IMR-90 (cell line): ENCODE results near the gene TDRD12. TPM values are rescaled to one million over a fixed set of nuclear protein-coding genes. Genes with fewer than 3 reads are reported as not detected.

ENCODE experiments used
- ATAC-seq: fragments of 200-7000 bp; cut with Tn5 transposase; 2 replicates; pipeline ENCODE4 v1.9.1; 2020; ENCODE audit warnings: low read depth, mild to moderate bottlenecking, moderate library complexity
- BruUV-seq: library from RNA; stranded (reverse); fragments of 400-500 nt; replicated peaks from 2 replicates; lab custom pipeline; 2021; lab: Mats Ljungman, UMichigan
- CTCF ChIA-PET: fragments of 300-600 bp; formaldehyde crosslinking; extraction: SDS; loops from one replicate; lab custom pipeline; 2021; ENCODE audit warnings: antibody characterized with exemption; lab: Yijun Ruan, JAX
- POLR2A ChIA-PET: fragments of 300-600 bp; sonication (Branson Sonifier 250); formaldehyde crosslinking; loops from one replicate; lab custom pipeline; 2022; ENCODE audit warnings: antibody characterized with exemption; ENCODE audit not compliant: unreplicated experiment; lab: Charles Lee
- DNase-seq: peaks from one replicate; pipeline ENCODE4 v3.0.0; 2013
- H2AFZ ChIP-seq: replicated peaks from 2 replicates; pipeline ENCODE3; 2013; ENCODE audit warnings: low read length, mild to moderate bottlenecking; ENCODE audit not compliant: poor library complexity
- H2AK5ac ChIP-seq: 2 replicates; pipeline ENCODE4 v1.6.1; 2013; ENCODE audit warnings: low read depth, low read length, inconsistent platforms
- H2AK9ac ChIP-seq: replicated peaks from 2 replicates; pipeline ENCODE3; 2013; ENCODE audit warnings: mild to moderate bottlenecking, low read depth, low read length, moderate library complexity; ENCODE audit not compliant: poor library complexity
- H2BK120ac ChIP-seq: 2 replicates; pipeline ENCODE4 v1.6.1; 2013; ENCODE audit warnings: low read depth, low read length, inconsistent platforms
- H2BK15ac ChIP-seq: 3 replicates; pipeline ENCODE4 v1.6.1; 2013; ENCODE audit warnings: low read depth, low read length, inconsistent platforms
- H2BK20ac ChIP-seq: 2 replicates; pipeline ENCODE4 v1.6.1; 2013; ENCODE audit warnings: low read depth, mild to moderate bottlenecking, inconsistent platforms, low read length, moderate library complexity
- H2BK5ac ChIP-seq: 2 replicates; pipeline ENCODE4 v1.6.1; 2013; ENCODE audit warnings: mild to moderate bottlenecking, low read depth, low read length, inconsistent platforms; ENCODE audit not compliant: poor library complexity, severe bottlenecking
- H3K14ac ChIP-seq: replicated peaks from 2 replicates; pipeline ENCODE4 v1.6.1; 2013; ENCODE audit warnings: low read depth, low read length, inconsistent platforms
- H3K18ac ChIP-seq: 2 replicates; pipeline ENCODE4 v1.6.1; 2013; ENCODE audit warnings: low read depth, low read length, control low read depth
- H3K23ac ChIP-seq: 2 replicates; pipeline ENCODE4 v1.6.1; 2013; ENCODE audit warnings: low read depth, low read length, inconsistent platforms
- H3K27ac ChIP-seq: 2 replicates; pipeline ENCODE4 v1.5.1; 2013; ENCODE audit warnings: mild to moderate bottlenecking, control low read depth, low read length; ENCODE audit not compliant: insufficient read depth
- H3K27me3 ChIP-seq: 2 replicates; pipeline ENCODE4 v1.6.1; 2013; ENCODE audit warnings: low read length; ENCODE audit not compliant: control insufficient read depth, insufficient read depth
- H3K36me3 ChIP-seq: 2 replicates; pipeline ENCODE4 v1.6.1; 2013; ENCODE audit warnings: low read length, mixed read lengths; ENCODE audit not compliant: control insufficient read depth, insufficient read depth
- H3K4ac ChIP-seq: 2 replicates; pipeline ENCODE4 v1.6.1; 2013; ENCODE audit warnings: low read depth, low read length, inconsistent platforms
- H3K4me1 ChIP-seq: 2 replicates; pipeline ENCODE4 v1.6.1; 2013; ENCODE audit warnings: low read length, mixed read lengths; ENCODE audit not compliant: control insufficient read depth, insufficient read depth
- H3K4me2 ChIP-seq: 2 replicates; pipeline ENCODE4 v1.6.1; 2013; ENCODE audit warnings: low read depth, mild to moderate bottlenecking, control low read depth, low read length, moderate library complexity
- H3K4me3 ChIP-seq: 2 replicates; pipeline ENCODE4 v1.5.1; 2013; ENCODE audit warnings: low read depth, mild to moderate bottlenecking, control low read depth, low read length, moderate library complexity; ENCODE audit not compliant: insufficient read depth
- H3K56ac ChIP-seq: 2 replicates; pipeline ENCODE4 v1.6.1; 2013; ENCODE audit warnings: low read length, inconsistent platforms; ENCODE audit not compliant: insufficient read depth; ENCODE audit errors: extremely low read depth
- H3K79me1 ChIP-seq, 2 experiments: 2 replicates each; pipeline ENCODE4 v1.6.1; 2013; ENCODE audit warnings: low read length in 2 of 2, inconsistent platforms in 1 of 2, low read depth in 1 of 2
- H3K9ac ChIP-seq: 2 replicates; pipeline ENCODE4 v1.6.1; 2013; ENCODE audit warnings: low read depth, low read length, control low read depth
- H3K9me1 ChIP-seq: 2 replicates; pipeline ENCODE4 v1.6.1; 2013; ENCODE audit warnings: low read length, inconsistent platforms; ENCODE audit not compliant: insufficient read depth
- H3K9me3 ChIP-seq: 2 replicates; pipeline ENCODE4 v1.6.1; 2013; ENCODE audit warnings: low read length; ENCODE audit not compliant: control insufficient read depth, insufficient read depth
- H4K20me1 ChIP-seq: 2 replicates; pipeline ENCODE4 v1.6.1; 2013; ENCODE audit warnings: low read length, inconsistent platforms; ENCODE audit not compliant: insufficient read depth
- H4K5ac ChIP-seq: 2 replicates; pipeline ENCODE4 v1.6.1; 2013; ENCODE audit warnings: mild to moderate bottlenecking, low read depth, low read length, control low read depth
- H4K8ac ChIP-seq, 2 experiments: 2 replicates each; pipeline ENCODE4 v1.6.1; 2013; ENCODE audit warnings: low read depth in 2 of 2, low read length in 2 of 2, control low read depth in 1 of 2, inconsistent platforms in 1 of 2
- H4K91ac ChIP-seq: 2 replicates; pipeline ENCODE4 v1.6.1; 2013; ENCODE audit warnings: low read depth, low read length, inconsistent platforms; ENCODE audit not compliant: insufficient read depth
- CEBPB ChIP-seq: IDR thresholded peaks from 2 replicates; pipeline ENCODE4 v1.6.1; 2012; ENCODE audit warnings: low read depth, low read length, improper control_type of control experiment
- CHD1 ChIP-seq: IDR thresholded peaks from 2 replicates; pipeline ENCODE4 v1.6.1; 2012; ENCODE audit warnings: low read depth, low read length, improper control_type of control experiment
- FOS ChIP-seq: fragments of 150-350 bp; IDR thresholded peaks from 2 replicates; pipeline ENCODE4 v1.6.1; 2016; ENCODE audit warnings: low read depth, low read length
- MAFK ChIP-seq: IDR thresholded peaks from 2 replicates; pipeline ENCODE4 v1.6.1; 2012; ENCODE audit warnings: low read depth, low read length, improper control_type of control experiment
- MXI1 ChIP-seq: IDR thresholded peaks from 2 replicates; pipeline ENCODE4 v1.6.1; 2012; ENCODE audit warnings: low read depth, mild to moderate bottlenecking, low read length, moderate library complexity, borderline replicate concordance
- NFE2L2 ChIP-seq: fragments of 150-350 bp; IDR thresholded peaks from 2 replicates; pipeline ENCODE4 v1.6.1; 2016; ENCODE audit warnings: low read depth, mild to moderate bottlenecking, low read length
- RAD21 ChIP-seq: IDR thresholded peaks from 2 replicates; pipeline ENCODE4 v1.6.1; 2012; ENCODE audit warnings: low read length, improper control_type of control experiment
- RCOR1 ChIP-seq: IDR thresholded peaks from 2 replicates; pipeline ENCODE4 v1.6.1; 2012; ENCODE audit warnings: mild to moderate bottlenecking, low read length, improper control_type of control experiment; ENCODE audit not compliant: insufficient replicate concordance
- USF2 ChIP-seq: fragments of 150-350 bp; IDR thresholded peaks from 2 replicates; pipeline ENCODE4 v1.6.1; 2017; ENCODE audit warnings: mild to moderate bottlenecking, antibody characterized with exemption, low read length, low read depth
- WGBS, 2 experiments: methylation state at CpG; one replicate each; pipeline versions ENCODE4 v1.1.5 to v1.1.7; 2013; ENCODE audit warnings: missing lambda C conversion rate in 2 of 2; ENCODE audit not compliant: insufficient read length in 1 of 2; ENCODE audit errors: extremely low coverage in 2 of 2; 5-methylcytosine and 5-hydroxymethylcytosine counted together
- dilution Hi-C: fragments of 300-500 bp; cut with HindIII; formaldehyde crosslinking; loops from one replicate; pipeline ENCODE4 v1.14.3; 2018; ENCODE audit warnings: low sequenced_read_pairs; ENCODE audit not compliant: unreplicated experiment
- in situ Hi-C: fragments of 300-500 bp; cut with MboI; formaldehyde crosslinking; loops from 3 replicates; pipeline ENCODE4 v1.14.3; 2019; ENCODE audit warnings: low sequenced_read_pairs, inconsistent platforms, mixed read lengths
- intact Hi-C: fragments of 100-400 bp; cut with micrococcal nuclease; formaldehyde crosslinking; loops from 2 replicates; pipeline ENCODE4 v1.10.0; 2022
- polyA plus RNA-seq, 3 experiments: library from polyadenylated mRNA; depleted of rRNA; stranded (reverse); fragments of >200 nt; gene quantifications; 2 replicates each; pipeline ENCODE4 v1.2.3, GENCODE V29; 2012; ENCODE audit warnings: low replicate concordance in 1 of 3
- total RNA-seq: library from RNA; depleted of rRNA; stranded (reverse); fragments of >200 nt; gene quantifications from 2 replicates; pipeline ENCODE4 v1.2.3, GENCODE V29; 2012

Gene TDRD12
- total and polyA plus RNA-seq, 2 of the 4 experiments (the other 2 are of a cell fraction), result under 0.01 to 0.07 TPM

- Histone ChIP-seq H4K20me1 (no peaks in the 10 kb centered on the region), H4K8ac (no peak overlapping the region)
- no peak for ATAC-seq
These were observed 148.8 kb downstream of the TDRD12 start for GRCh38 chr19:32868206-32868950.

More at GRCh38 chr19:32868206-32868950, 148.8 kb downstream of the TDRD12 start:
- no peak overlapping the region for H3K18ac ChIP-seq
- no peak overlapping the region for H3K4me2 ChIP-seq
- no TSS peak for BruUV-seq
- H3K4me3 ChIP-seq, result no peak overlapping the region
- POLR2A ChIA-PET, result no interaction called here
- H3K9ac ChIP-seq, result no peak overlapping the region
- no peak overlapping the region for H2BK120ac ChIP-seq
- no peaks in the 10 kb centered on the region for H3K9me3 ChIP-seq
- in situ Hi-C loops, result no loop called here
- intact Hi-C loops, result no loop called here
- no peak overlapping the region for H3K14ac ChIP-seq
- CTCF ChIA-PET, result no interaction called here
- H2AK9ac ChIP-seq, result no peak overlapping the region
- H3K23ac ChIP-seq, result no peak overlapping the region
- no peaks in the 10 kb centered on the region for H3K9me1 ChIP-seq
- no peaks in the 10 kb centered on the region for H3K4me1 ChIP-seq
- dilution Hi-C loops, result no loop called here
- no peak overlapping the region for H3K56ac ChIP-seq
- whole genome bisulfite sequencing, 2 experiments, result 78% methylated on average over 10 of the region's 19 CpGs; no CpG with 5 or more reads in 1 of the 2 experiments
- H4K5ac ChIP-seq, result no peak overlapping the region
- DNase-seq, result no peak
- H4K91ac ChIP-seq, result no peak overlapping the region
- H3K27ac ChIP-seq, result no peak overlapping the region
- no peak overlapping the region for H2AK5ac ChIP-seq
- no peak overlapping the region for H2BK20ac ChIP-seq
- H2BK5ac ChIP-seq, result no peak overlapping the region
- no peaks in the 10 kb centered on the region for H3K27me3 ChIP-seq
- H3K79me1 ChIP-seq, result no peaks in the 10 kb centered on the region
- no peak overlapping the region for H2AFZ ChIP-seq
- no peak overlapping the region for H3K4ac ChIP-seq
- no peak overlapping the region for H2BK15ac ChIP-seq
- H3K36me3 ChIP-seq, result no peaks in the 10 kb centered on the region
- TF ChIP-seq MAFK (no peak), RCOR1 (no peak), MXI1 (no peak), RAD21 (no peak), FOS (no peak), USF2 (no peak), CHD1 (no peak), NFE2L2 (no peak), CEBPB (no peak)
